ENCODE data around the gene ITPKC.
"Not testable (repeated sequence)": the region's sequence is repeated elsewhere in the genome, so short reads cannot be mapped to it uniquely, and the experiment has no call there.

Gene ITPKC

GRCh38 chr19:40717880-40718773, 1.2 kb downstream of the ITPKC start:
- no peak for DNase-seq

- DNase-seq: no peak
Measured at GRCh38 chr19:40718774-40719391, 2.0 kb downstream of the ITPKC start.

DNA sequence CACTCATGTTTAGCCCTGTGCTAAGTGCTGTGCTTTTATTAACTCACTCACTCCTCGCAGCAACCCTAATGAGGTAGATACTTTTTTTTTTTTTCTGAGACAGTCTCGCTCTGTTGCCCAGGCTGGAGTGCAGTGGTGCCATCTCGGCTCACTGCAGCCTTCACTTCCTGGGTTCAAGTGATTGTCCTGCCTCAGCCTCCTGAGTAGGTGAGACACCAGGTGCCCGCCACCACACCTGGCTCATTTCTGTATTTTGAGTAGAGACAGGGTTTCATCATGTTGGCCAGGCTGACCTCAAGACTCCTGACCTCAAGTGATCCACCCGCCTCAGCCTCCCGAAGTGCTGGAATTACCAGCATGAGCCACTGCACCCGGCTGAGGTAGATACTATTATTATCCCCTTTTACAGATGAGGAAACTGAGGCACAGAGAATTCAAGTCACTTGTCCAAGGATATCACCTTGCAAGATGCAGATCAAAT, 2.5 kb downstream of the ITPKC start:
- DNase-seq: no peak

- DNase-seq: no peak
Measured at GRCh38 chr19:40721140-40721486, 4.2 kb downstream of the ITPKC start.

DNA sequence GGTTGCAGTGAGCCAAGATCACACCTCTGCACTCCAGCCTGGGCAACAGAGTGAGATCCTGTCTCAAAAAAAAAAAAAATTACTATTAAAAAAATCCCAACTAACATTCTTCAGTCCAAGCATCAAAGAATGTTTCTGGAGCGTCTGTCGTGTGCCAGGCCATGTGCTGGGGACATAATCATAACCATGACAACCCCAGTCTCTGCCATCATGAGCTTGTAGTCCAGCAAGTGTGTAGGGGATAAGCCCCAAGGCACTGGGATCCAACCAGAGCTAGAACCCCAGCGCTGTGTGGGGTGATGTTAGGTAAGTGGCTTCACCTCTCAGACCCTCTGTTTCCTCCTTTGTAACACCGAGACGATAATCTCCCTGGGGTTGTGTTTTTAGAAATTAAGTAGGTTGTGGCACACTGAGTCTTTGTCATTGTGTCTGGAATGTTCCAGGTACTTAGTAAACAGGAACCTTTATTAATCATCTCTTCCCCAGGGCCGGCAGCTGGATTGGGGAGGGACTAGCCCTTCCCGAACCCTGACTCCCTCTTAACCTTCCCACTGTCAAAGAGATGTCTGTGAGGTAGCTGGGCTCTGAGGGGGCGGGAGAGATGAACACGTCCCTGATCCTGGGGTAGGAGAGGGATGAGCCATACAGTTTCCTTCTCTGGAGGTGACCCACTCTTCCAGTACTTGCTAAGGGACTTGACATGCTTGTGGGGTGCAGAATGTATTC, 5.2 kb downstream of the ITPKC start:
- DNase-seq: no peak

GRCh38 chr19:40723661-40724254, 6.8 kb downstream of the ITPKC start:
- no peak for DNase-seq

GRCh38 chr19:40724315-40724714, 7.4 kb downstream of the ITPKC start:
- no peak for DNase-seq

GRCh38 chr19:40724855-40725254, 7.9 kb downstream of the ITPKC start:
- no peak for DNase-seq

DNA sequence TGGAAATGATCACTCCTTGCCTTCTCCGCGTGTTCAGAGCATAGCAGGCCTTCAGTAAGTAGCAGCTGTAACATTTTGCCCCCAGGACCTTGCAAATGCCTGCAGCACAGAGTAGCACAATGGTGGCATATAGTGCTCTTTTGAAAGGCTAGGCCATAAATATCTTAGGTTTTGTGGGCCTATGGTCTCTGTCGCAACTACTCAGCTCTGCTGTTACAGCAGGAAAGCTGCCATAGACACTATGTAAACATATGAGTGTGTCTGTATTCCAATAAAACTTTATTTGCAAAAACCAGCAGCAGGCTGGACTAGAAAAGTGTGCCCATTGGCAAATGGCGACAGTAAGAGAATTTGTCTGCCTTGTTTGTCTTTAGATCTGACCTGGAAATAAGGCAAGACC, 9.4 kb downstream of the ITPKC start:
- DNase-seq: no peak

DNA sequence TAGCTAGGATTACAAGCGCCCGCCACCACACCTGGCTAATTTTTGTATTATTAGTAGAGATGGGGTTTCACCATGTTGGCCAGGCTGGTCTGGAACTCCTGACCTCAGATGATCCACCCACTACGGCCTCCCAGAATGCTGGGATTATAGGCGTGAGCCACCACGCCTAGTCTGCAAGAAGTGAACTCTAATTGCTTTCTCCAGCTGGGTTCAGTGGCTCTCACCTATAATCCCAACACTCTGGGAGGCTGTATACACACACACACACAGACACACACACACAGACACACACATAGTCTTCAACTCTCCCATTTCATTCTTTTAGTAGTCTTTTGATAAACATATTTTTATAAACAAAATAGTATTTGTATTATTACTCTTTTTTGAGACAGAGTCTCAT, 13.2 kb downstream of the ITPKC start:
- DNase-seq: not testable (repeated sequence)

DNA sequence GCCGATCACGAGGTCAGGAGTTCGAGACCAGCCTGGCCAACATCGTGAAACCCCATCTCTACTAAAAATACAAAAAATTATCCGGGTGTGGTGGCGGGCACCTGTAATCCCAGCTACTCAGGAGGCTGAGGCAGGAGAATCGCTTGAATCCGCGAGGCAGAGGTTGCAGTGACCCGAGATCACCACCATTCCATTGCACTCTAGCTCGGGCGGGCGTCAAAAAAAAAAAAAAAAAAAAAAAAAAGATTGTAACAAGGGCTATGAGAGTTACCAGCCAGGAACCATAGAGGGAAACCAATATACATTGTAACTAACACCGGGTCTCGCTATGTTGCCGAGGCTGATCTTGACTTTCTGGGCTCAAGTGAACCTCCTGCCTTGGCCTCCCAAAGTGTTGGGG, 15.4 kb downstream of the ITPKC start:
- DNase-seq: not testable (repeated sequence)

- DNase-seq: no peak
Measured at GRCh38 chr19:40733149-40733548, 16.2 kb downstream of the ITPKC start.

GRCh38 chr19:40735013-40735771, 18.3 kb downstream of the ITPKC start:
- DNase-seq: no peak

- no peak for DNase-seq
Measured at GRCh38 chr19:40736661-40737060, 19.7 kb downstream of the ITPKC start.

- no peak for DNase-seq
Measured at GRCh38 chr19:40737102-40737644, 20.3 kb downstream of the ITPKC start.

- no peak for DNase-seq
Measured at GRCh38 chr19:40739030-40739839, 22.3 kb downstream of the ITPKC start.

DNA sequence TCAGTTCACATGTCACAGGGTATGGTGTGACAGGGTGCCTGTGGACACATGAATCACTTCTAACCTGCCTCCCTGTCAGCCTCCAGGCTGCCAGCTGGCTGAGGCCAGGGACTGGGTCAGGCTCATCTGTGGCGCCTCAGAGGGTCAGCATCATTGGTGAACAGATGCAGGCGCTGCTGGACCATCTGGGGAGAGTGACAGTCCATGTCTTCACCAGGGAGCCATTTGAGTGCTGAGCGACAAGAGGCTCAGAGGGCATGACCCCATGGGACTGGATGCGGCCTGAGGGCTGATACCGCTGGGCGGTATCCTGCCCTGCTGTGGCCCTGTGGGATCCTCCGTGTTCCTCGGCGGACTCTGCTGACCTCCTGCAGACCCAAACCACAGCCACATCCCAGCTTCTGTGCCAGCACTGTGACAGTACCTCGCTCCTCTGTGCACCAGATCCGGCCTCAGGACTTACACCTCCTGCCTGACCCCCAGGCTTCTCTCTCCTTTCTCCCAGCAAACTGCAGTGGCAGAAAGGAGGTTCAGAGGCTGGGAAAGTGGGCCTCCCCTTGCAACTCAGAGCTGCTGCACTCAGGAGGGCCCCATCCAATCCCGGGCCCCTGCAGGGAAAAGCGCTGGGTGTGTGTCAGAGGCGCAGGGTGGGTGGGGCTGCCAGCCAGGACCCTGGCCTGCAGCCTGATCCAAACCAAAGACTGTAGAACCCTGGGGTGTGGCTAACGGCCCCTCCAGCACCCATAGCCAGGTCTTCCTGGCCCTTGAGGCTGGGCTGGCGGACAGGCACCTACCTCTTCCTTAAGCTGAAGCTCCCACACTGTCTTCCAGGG, 23.2 kb downstream of the ITPKC start:
- no peak for DNase-seq

DNA sequence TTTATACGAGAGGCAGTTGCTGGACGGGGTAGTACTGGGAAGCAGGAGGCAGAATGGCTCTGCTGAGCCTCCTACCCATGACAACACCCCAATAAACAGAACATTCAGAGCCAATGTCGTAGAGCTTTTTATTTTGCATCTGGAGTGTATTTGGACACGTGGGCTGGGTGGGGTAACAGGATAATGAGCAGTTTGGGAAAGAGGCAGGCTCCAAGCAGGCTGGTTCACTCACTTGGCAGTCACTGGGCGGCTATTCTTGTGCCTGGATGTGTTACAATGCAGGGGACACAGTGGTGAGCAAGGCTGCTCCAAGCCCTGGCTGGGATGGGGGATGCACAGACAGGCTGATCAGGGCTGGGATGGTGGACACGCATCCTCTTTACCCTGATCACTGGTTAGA, 23.8 kb downstream of the ITPKC start:
- DNase-seq: no peak

DNA sequence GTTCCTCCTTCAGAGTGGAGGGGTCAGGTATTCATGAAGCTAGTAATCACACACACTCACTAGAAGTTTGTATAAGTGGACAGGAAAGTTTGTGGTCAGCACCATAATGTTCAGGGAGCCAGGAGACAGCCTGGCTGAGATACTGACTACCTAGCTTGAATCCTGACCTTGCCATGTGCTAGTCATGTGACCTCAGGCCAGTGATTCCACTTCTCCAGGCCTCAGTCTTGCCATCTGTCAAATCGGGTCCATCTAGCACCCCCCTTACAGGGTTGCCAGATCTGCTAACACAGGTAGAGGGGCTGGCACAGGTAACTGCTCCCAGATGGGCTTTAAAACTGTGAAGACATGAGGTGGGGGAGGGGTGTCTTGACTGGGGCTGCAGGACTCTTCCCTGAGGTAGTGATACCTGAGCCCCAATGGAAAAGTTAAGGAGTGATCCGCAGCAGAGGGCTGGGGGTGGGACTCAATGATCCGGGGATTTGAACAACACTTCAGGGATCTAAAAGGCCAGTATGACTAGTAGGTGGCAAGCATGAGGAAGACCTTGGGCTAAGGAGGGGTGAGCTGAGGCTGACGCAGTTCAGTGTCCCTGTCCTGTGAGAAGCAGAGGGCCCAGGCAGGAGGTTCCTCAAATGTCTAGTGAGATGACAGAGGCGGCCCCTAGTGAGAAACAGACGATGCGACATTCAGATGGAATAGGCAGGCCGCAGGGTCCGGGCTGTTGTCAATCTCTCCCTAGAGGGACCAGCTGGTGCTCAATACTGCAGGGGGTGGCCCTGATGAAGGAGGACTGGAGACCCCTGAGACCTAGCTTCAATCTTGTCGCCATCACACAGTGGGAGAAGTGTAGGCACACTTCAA, 24.8 kb downstream of the ITPKC start:
- no peak for DNase-seq
